ENCODE results near the gene ANAPC15.
A peak's percentile ranks its signal among the peaks of the same experiment; 100 is the strongest.

The ANAPC15 gene

DNA sequence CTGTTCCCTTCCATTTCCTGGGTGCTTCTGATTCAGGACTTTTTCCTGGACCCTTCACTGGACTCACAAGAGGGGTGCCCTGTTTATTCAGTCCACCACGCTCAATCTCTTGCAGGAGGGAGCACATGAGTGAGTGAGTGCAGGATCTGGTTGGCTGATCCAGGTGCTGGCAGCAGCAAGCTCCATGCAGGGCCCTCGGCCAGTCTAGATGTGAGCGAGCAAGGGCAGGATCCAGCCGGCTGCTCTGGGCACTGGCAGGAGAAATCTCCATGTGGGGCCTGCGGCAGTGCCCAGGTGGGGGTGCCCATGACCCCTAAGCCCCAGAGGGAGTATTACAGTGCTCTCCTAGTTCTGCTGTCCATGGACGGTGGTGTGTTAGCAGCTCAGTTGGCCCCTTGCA is 11.6 kb upstream of the ANAPC15 start:
- DNase-seq (ENCODE audit: low read depth): no peak

DNA sequence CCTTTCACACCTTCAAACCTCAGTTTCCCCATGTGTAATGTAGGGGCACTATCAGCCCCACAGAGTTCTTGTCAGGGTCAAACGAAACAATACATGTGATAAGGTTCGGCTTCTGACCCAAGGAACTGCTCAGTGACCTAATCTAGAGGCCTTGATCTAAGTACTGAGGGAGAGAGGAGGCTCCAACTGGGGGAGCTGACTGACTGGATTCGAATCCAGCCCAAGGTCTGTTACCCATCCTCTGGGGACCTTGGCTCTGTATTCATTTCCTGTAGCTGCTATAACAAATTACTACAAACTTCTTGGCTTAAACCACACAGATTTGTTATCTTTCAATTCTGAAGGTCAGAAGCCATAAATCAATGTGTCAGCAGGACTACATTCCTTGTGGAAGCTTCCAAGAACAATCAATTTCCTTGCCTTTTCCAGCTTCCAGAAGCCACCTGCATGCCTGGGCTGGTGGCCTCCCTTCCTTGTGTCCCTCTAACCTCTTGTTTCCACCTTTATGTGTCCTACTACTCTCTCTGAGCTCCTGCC is 10.7 kb upstream of the ANAPC15 start:
- DNase-seq (ENCODE audit: low read depth): no peak

- no peak for DNase-seq (ENCODE audit: low read depth)
These were observed 10.1 kb upstream of the ANAPC15 start for GRCh38 chr11:72122607-72123006.

- no peak for DNase-seq (ENCODE audit: low read depth)
These were observed 8.4 kb upstream of the ANAPC15 start for GRCh38 chr11:72120930-72121329.

DNA sequence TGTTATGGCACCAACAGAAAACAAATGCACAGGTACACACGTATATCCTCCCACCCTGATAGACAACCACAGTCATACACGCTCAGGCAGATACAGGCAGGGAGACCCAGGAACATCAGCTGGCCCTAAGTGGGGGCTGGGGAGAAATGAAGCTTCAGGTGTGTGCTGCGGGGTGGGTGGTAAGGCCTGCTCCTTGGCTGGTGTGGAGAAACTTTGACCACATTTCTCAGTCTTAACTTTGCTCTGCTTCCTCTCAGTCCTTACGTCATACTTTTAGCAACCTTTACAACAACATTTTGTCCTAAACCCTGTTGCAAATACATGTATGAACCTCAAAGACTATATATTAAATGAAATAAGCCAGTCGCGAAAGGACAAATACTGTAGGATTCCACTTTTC is 6.7 kb upstream of the ANAPC15 start:
- no peak for DNase-seq (ENCODE audit: low read depth)

DNA sequence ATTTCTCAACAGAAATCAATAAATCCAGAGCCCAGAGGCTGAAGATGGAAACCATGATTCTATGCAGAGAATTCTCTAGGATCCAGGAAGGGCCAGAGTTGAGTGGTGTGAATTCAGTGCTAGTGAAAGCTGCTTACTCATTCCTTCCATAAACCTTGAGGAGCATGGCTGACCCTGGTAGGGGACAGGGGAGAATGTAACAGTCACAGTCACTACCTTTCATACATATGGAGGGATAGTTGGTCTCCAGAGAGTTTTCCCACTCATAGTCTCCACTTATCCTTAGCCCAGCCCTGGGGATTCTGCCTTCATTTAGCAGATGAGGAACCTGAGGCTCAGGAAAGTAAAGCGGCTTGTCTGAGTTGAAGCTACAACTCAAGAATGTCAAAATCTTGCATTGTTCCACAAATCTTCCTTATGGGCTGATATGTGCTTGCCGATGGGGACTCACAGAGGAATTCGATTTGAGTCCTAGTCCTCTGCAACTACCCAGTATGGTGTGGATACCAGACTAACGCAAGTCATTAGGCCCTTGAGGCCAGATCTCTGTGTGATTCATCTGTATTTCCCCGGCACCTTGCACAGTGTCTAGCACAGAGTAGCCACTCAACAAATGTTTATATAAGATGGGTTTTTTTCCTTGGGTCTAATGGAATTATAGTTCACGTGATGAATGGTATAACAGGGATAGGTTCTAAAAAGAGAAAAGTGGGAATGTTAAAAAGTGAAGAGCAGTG is 3.7 kb upstream of the ANAPC15 start:
- no peak for DNase-seq (ENCODE audit: low read depth)

DNA sequence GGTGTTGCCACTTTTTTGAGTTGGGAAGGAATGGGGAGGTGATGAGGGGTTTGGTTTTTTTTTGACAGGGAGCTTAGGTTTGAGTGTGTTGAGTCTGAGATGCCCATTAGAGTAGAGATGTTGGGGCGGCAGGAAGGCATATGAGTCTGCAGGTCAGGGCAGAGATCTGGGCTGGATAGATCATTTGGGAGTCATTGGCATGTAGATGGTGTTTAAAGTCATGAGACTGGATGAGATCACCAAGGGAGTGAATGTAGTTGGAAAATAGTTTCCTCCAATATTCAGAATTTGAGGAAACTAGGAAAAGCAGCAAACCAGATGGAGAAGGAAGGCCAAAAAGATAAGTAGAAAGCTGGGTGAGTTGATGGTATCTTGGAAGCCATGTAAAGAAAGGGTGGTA is 2.1 kb upstream of the ANAPC15 start:
- DNase-seq (ENCODE audit: low read depth): peak; percentile 56

DNA sequence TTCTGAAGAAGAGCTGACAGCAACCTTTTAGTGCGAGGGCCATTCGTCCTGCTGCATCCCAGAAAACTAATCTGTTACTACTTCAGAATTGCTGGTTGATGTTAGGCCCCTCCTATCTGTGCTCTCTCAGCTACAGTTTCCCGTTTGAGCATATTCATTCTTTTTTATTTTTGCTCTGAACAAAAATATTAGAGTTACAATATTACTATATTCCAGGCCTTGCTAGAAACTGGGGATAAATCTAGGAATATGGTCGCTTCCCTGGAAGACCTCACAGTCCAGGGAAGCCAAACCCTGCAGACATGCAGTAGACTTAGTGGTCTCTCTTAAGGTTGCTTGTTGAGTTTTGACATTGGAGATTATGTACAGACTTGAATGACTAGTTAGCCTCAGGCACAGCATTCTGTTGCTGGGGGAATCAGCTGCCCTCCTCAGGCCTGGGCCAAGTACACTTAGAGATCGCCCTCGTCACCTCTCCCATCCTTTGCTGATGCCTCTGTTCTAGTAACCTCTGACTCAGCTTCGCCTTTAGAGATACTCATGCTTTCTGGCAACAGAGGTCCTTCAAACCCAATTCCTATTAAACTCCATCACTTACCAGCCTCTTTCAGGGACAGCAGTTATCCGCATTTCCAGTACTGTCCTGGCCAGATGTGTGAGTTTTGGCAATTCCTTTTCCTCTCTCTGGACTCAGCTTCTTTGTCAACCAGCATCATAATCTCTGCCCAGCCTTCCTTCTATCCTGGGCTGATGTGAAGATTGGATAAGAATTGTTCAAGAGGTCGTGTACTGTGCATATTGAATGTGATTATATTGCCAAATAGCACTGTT is 698 bp upstream of the ANAPC15 start:
- no peak for DNase-seq (ENCODE audit: low read depth)

- no peak for DNase-seq (ENCODE audit: low read depth)
These were observed 974 bp downstream of the ANAPC15 start for GRCh38 chr11:72111300-72112142.

DNA sequence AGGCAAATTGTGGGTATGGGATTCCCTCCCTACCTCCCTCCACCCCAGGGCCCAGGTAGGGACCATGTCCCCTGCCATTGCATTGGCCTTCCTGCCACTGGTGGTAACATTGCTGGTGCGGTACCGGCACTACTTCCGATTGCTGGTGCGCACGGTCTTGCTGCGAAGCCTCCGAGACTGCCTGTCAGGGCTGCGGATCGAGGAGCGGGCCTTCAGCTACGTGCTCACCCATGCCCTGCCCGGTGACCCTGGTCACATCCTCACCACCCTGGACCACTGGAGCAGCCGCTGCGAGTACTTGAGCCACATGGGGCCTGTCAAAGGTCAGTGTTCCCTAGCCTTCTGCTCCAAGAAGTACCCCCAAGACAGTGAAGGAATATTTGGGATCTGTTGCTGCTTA is 6.6 kb downstream of the ANAPC15 start, which contains the start of gene TOMT:
TOMT (plus strand) TSS at position 37 of the 400 bp plus-strand sequence; CDS start at position 65, 28 bp downstream.
- DNase-seq (ENCODE audit: low read depth): no peak

GRCh38 chr11:72103754-72104167 is 8.7 kb downstream of the ANAPC15 start:
- DNase-seq (ENCODE audit: low read depth): no peak

GRCh38 chr11:72102946-72103753 is 9.3 kb downstream of the ANAPC15 start, which contains the start of gene LAMTOR1:
Gene LAMTOR1 (minus strand): TSS chr11:72103297. CDS start chr11:72103224, 73 bp downstream.
- peak; percentile 98 for DNase-seq (ENCODE audit: low read depth)

- no peak for DNase-seq (ENCODE audit: low read depth)
These were observed 9.9 kb downstream of the ANAPC15 start for GRCh38 chr11:72102631-72102945.

DNA sequence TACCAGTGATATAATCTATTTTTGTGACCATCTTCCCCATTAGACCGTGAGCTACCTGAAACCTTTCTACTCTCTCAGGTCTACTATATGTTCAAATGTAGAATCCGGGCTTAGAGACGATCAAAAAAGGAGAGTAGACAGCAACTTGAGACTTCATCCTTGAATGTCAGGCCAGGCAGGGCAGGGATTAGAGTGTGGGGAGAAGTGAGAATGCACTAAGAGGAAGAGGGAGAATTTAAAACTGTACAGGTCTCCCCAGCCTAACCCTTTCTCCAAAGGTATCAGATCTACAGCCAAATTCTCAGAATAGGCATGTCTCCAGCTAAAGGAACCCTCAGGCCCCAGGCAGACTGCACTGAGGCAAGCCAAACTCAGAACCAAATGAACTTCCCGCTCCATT is 10.3 kb downstream of the ANAPC15 start:
- DNase-seq (ENCODE audit: low read depth): no peak

DNA sequence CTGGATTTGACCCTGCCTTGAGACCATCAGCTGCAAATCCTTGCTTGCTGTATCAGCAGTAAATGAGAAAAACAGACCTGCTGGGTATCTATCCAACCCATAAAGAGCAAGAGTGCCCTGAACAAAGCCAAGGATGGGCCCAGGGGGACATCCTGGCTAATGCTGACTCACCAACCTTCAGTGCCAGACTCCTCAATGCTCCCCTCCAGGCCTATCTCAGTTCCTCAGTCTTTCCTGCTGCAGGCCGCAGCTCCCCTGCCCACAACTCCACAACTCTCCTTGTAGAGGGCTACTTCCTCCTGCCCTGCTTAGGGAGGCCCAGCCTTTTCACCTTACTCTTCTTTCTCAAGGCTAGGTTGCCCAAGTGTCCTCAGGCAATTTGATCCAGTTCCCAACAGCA is 12.0 kb downstream of the ANAPC15 start:
- no peak for DNase-seq (ENCODE audit: low read depth)

DNA sequence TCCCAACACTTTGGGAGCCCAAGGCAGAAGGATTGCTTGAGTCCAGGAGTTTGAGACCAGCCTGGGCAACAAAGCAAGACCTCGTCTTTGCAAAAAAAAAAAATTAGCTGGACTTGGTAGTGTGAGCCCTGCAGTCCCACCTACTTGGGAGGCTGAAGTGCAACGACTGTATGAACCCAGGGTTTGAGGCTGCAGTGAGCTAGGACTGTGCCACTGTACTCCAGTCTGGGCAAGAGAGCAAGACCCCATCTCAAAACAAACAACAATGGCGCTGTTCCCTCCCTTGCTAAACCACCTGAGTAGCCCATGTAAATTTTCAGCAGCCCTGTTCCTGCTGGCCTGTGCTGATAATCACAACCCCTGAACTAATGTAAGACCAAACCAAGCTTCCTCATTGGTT is 12.5 kb downstream of the ANAPC15 start:
- DNase-seq (ENCODE audit: low read depth): no peak

DNA sequence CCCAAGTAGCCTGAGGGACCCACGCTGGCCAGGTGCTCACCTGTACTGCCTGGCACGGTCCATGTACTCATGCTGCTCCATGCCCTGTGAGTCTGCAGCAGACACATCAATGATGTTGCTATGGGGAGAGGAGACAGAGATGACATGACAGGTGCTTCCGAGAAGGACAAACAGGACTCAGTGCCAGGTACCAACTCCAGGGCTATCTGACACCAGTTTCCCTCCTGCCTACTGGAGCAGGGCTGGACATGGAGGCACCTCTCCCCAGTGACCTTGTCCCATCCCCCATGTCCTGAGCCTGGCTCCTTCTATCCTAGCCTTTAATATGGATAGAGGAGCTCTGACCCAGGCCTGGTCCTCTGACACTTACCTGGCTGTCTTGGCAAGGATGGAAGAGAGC is 13.8 kb downstream of the ANAPC15 start:
- no peak for DNase-seq (ENCODE audit: low read depth)

GRCh38 chr11:72091292-72091691 is 21.2 kb downstream of the ANAPC15 start:
- peak; percentile 45 for DNase-seq (ENCODE audit: low read depth)

GRCh38 chr11:72088076-72088808 is 24.3 kb downstream of the ANAPC15 start:
- DNase-seq (ENCODE audit: low read depth): no peak

- no peak for DNase-seq (ENCODE audit: low read depth)
These were observed 26.7 kb downstream of the ANAPC15 start for GRCh38 chr11:72085621-72086351.
